Endodermal cell (in vitro differentiated cells): ENCODE results near the gene GLG1. TPM values are rescaled to one million over a fixed set of nuclear protein-coding genes. Genes with fewer than 3 reads are reported as not detected.

Experiments used
- DNase-seq: peaks from one replicate; pipeline ENCODE4 v3.0.0-alpha.2; 2017
- H3K27ac ChIP-seq: 2 replicates; pipeline ENCODE4 v1.5.1; 2013; ENCODE audit warnings: mild to moderate bottlenecking, low read depth, low read length, moderate library complexity
- H3K27me3 ChIP-seq: 2 replicates; pipeline ENCODE4 v1.6.1; 2013; ENCODE audit warnings: mild to moderate bottlenecking, low read length, moderate library complexity; ENCODE audit not compliant: insufficient read depth, control insufficient read depth, poor library complexity, severe bottlenecking
- H3K36me3 ChIP-seq: 2 replicates; pipeline ENCODE4 v1.7.0; 2013; ENCODE audit warnings: mild to moderate bottlenecking, low read length, moderate library complexity; ENCODE audit not compliant: control insufficient read depth, insufficient read depth
- H3K4me1 ChIP-seq: one replicate; pipeline ENCODE4 v1.7.0; 2013; ENCODE audit warnings: low read length; ENCODE audit not compliant: control insufficient read depth, insufficient read depth
- H3K4me3 ChIP-seq: 2 replicates; pipeline ENCODE4 v1.5.1; 2013; ENCODE audit warnings: mild to moderate bottlenecking, low read length, moderate library complexity
- H3K9ac ChIP-seq: 2 replicates; pipeline ENCODE4 v1.6.1; 2013; ENCODE audit warnings: mild to moderate bottlenecking, low read length, moderate library complexity; ENCODE audit not compliant: poor library complexity, severe bottlenecking; ENCODE audit errors: extremely low read depth
- H3K9me3 ChIP-seq: 2 replicates; pipeline ENCODE4 v1.6.1; 2013; ENCODE audit warnings: mild to moderate bottlenecking, low read length, moderate library complexity; ENCODE audit not compliant: control insufficient read depth
- H3K27ac Mint-ChIP-seq: 2 replicates; pipeline ENCODE4 v1.8.0; 2020; ENCODE audit warnings: mixed read lengths
- H3K27me3 Mint-ChIP-seq: 2 replicates; pipeline ENCODE4 v1.8.0; 2021; ENCODE audit warnings: mild to moderate bottlenecking, mixed read lengths; ENCODE audit not compliant: insufficient read depth
- H3K36me3 Mint-ChIP-seq: 2 replicates; pipeline ENCODE4 v1.8.0; 2020; ENCODE audit warnings: low read depth, mixed read lengths
- H3K4me1 Mint-ChIP-seq: 2 replicates; pipeline ENCODE4 v1.8.0; 2020; ENCODE audit warnings: mixed read lengths
- H3K4me3 Mint-ChIP-seq: 2 replicates; pipeline ENCODE4 v1.8.0; 2020; ENCODE audit warnings: mild to moderate bottlenecking, moderate library complexity, mixed read lengths
- H3K9me3 Mint-ChIP-seq: 2 replicates; pipeline ENCODE4 v1.8.0; 2020; ENCODE audit warnings: mild to moderate bottlenecking, mixed read lengths
- CTCF ChIP-seq: fragments of 200-600 bp; sonication (generic); conservative IDR thresholded peaks from 2 replicates; pipeline ENCODE4 v1.5.0; 2021; ENCODE audit warnings: antibody characterized with exemption, mild to moderate bottlenecking
- WGBS, 2 experiments: methylation state at CpG; one replicate each; pipeline versions ENCODE4 v1.1.5 to v1.1.7; 2013; ENCODE audit warnings: missing lambda C conversion rate in 2 of 2, mixed read lengths in 1 of 2; ENCODE audit not compliant: insufficient coverage in 1 of 2, insufficient read length in 1 of 2; 5-methylcytosine and 5-hydroxymethylcytosine counted together
- total RNA-seq, 2 donors: library from RNA; stranded (reverse); fragmentation: NEBNext Ultra II Directional in 1 of 2; extraction: Animal tissue kit (Norgen Biotek cat#: 25700) in 1 of 2; gene quantifications; 2 replicates in 1 of 2; 3 replicates in 1 of 2; pipeline ENCODE4 v1.2.1, GENCODE V29; 2021

GLG1 gene
- total RNA-seq, 2 donors from 2014 or later = 120 to 136 TPM

GRCh38 chr16:74450967-74451760 lies 155.8 kb downstream of the GLG1 start:
- no peak for DNase-seq
- Histone ChIP-seq H3K27ac (no peak overlapping the region), H3K36me3 (peaks cover 46% of the 10 kb centered on the region), H3K27me3 (no peaks in the 10 kb centered on the region), H3K9ac (no peak overlapping the region), H3K9me3 (no peaks in the 10 kb centered on the region), H3K4me1 (no peaks in the 10 kb centered on the region), H3K4me3 (no peak overlapping the region)
- TF ChIP-seq CTCF = no peak
- WGBS, 2 experiments = 93 to 95% methylated on average over 13 to 20 of the region's 20 CpGs
- H3K4me3 Mint-ChIP-seq = no peak overlapping the region
- H3K27me3 Mint-ChIP-seq = no peaks in the 10 kb centered on the region
- H3K9me3 Mint-ChIP-seq = no peaks in the 10 kb centered on the region
- H3K36me3 Mint-ChIP-seq = peaks cover 62% of the 10 kb centered on the region
- H3K4me1 Mint-ChIP-seq = no peaks in the 10 kb centered on the region
- no peak overlapping the region for H3K27ac Mint-ChIP-seq

- H3K9ac ChIP-seq = no peak overlapping the region
- peaks cover 37% of the 10 kb centered on the region for H3K36me3 ChIP-seq
- no peak overlapping the region for H3K27ac Mint-ChIP-seq
- no peak overlapping the region for H3K4me3 Mint-ChIP-seq
- no peaks in the 10 kb centered on the region for H3K27me3 ChIP-seq
- H3K9me3 Mint-ChIP-seq = no peaks in the 10 kb centered on the region
- peaks cover 52% of the 10 kb centered on the region for H3K36me3 Mint-ChIP-seq
- no peaks in the 10 kb centered on the region for H3K27me3 Mint-ChIP-seq
- no peaks in the 10 kb centered on the region for H3K4me1 ChIP-seq
- H3K4me3 ChIP-seq = no peak overlapping the region
- H3K4me1 Mint-ChIP-seq = no peaks in the 10 kb centered on the region
- no peak for TF ChIP-seq CTCF
- no peak for DNase-seq
- no peak overlapping the region for H3K27ac ChIP-seq
- H3K9me3 ChIP-seq = no peaks in the 10 kb centered on the region
- WGBS, 2 experiments = 89 to 91% methylated on average over 1 to 3 of the region's 3 CpGs
Observed at GRCh38 chr16:74450236-74450635, 156.7 kb downstream of the GLG1 start.

GRCh38 chr16:74449470-74449869 lies 157.4 kb downstream of the GLG1 start:
- no peaks in the 10 kb centered on the region for H3K4me1 ChIP-seq
- H3K36me3 ChIP-seq = peaks cover 31% of the 10 kb centered on the region
- Mint-ChIP-seq H3K36me3 (peaks cover 46% of the 10 kb centered on the region), H3K4me3 (no peak overlapping the region), H3K27ac (no peak overlapping the region), H3K27me3 (no peaks in the 10 kb centered on the region), H3K9me3 (no peaks in the 10 kb centered on the region), H3K4me1 (no peaks in the 10 kb centered on the region)
- no peak overlapping the region for H3K27ac ChIP-seq
- H3K4me3 ChIP-seq = no peak overlapping the region
- no peaks in the 10 kb centered on the region for H3K27me3 ChIP-seq
- 89 to 92% methylated on average over 5 of the region's 5 CpGs for WGBS, 2 experiments
- no peak for DNase-seq
- H3K9me3 ChIP-seq = no peaks in the 10 kb centered on the region
- no peak overlapping the region for H3K9ac ChIP-seq
- TF ChIP-seq CTCF = no peak
